IMR-90 (cell line): ENCODE results near the gene LMNTD2. TPM values are rescaled to one million over a fixed set of nuclear protein-coding genes. Genes with fewer than 3 reads are reported as not detected.

Experiments
- ATAC-seq: fragments of 200-7000 bp; cut with Tn5 transposase; 2 replicates; pipeline ENCODE4 v1.9.1; 2020; ENCODE audit warnings: low read depth, mild to moderate bottlenecking, moderate library complexity
- BruUV-seq: library from RNA; stranded (reverse); fragments of 400-500 nt; replicated peaks from 2 replicates; lab custom pipeline; 2021; lab: Mats Ljungman, UMichigan
- CTCF ChIA-PET: fragments of 300-600 bp; formaldehyde crosslinking; extraction: SDS; loops from one replicate; lab custom pipeline; 2021; ENCODE audit warnings: antibody characterized with exemption; lab: Yijun Ruan, JAX
- POLR2A ChIA-PET: fragments of 300-600 bp; sonication (Branson Sonifier 250); formaldehyde crosslinking; loops from one replicate; lab custom pipeline; 2022; ENCODE audit warnings: antibody characterized with exemption; ENCODE audit not compliant: unreplicated experiment; lab: Charles Lee
- DNase-seq: peaks from one replicate; pipeline ENCODE4 v3.0.0; 2013
- H2AFZ ChIP-seq: replicated peaks from 2 replicates; pipeline ENCODE3; 2013; ENCODE audit warnings: low read length, mild to moderate bottlenecking; ENCODE audit not compliant: poor library complexity
- H2AK5ac ChIP-seq: 2 replicates; pipeline ENCODE4 v1.6.1; 2013; ENCODE audit warnings: low read depth, low read length, inconsistent platforms
- H2AK9ac ChIP-seq: replicated peaks from 2 replicates; pipeline ENCODE3; 2013; ENCODE audit warnings: mild to moderate bottlenecking, low read depth, low read length, moderate library complexity; ENCODE audit not compliant: poor library complexity
- H2BK120ac ChIP-seq: 2 replicates; pipeline ENCODE4 v1.6.1; 2013; ENCODE audit warnings: low read depth, low read length, inconsistent platforms
- H2BK15ac ChIP-seq: 3 replicates; pipeline ENCODE4 v1.6.1; 2013; ENCODE audit warnings: low read depth, low read length, inconsistent platforms
- H2BK20ac ChIP-seq: 2 replicates; pipeline ENCODE4 v1.6.1; 2013; ENCODE audit warnings: low read depth, mild to moderate bottlenecking, inconsistent platforms, low read length, moderate library complexity
- H2BK5ac ChIP-seq: 2 replicates; pipeline ENCODE4 v1.6.1; 2013; ENCODE audit warnings: mild to moderate bottlenecking, low read depth, low read length, inconsistent platforms; ENCODE audit not compliant: poor library complexity, severe bottlenecking
- H3K14ac ChIP-seq: replicated peaks from 2 replicates; pipeline ENCODE4 v1.6.1; 2013; ENCODE audit warnings: low read depth, low read length, inconsistent platforms
- H3K18ac ChIP-seq: 2 replicates; pipeline ENCODE4 v1.6.1; 2013; ENCODE audit warnings: low read depth, low read length, control low read depth
- H3K23ac ChIP-seq: 2 replicates; pipeline ENCODE4 v1.6.1; 2013; ENCODE audit warnings: low read depth, low read length, inconsistent platforms
- H3K27ac ChIP-seq: 2 replicates; pipeline ENCODE4 v1.5.1; 2013; ENCODE audit warnings: mild to moderate bottlenecking, control low read depth, low read length; ENCODE audit not compliant: insufficient read depth
- H3K27me3 ChIP-seq: 2 replicates; pipeline ENCODE4 v1.6.1; 2013; ENCODE audit warnings: low read length; ENCODE audit not compliant: control insufficient read depth, insufficient read depth
- H3K36me3 ChIP-seq: 2 replicates; pipeline ENCODE4 v1.6.1; 2013; ENCODE audit warnings: low read length, mixed read lengths; ENCODE audit not compliant: control insufficient read depth, insufficient read depth
- H3K4ac ChIP-seq: 2 replicates; pipeline ENCODE4 v1.6.1; 2013; ENCODE audit warnings: low read depth, low read length, inconsistent platforms
- H3K4me1 ChIP-seq: 2 replicates; pipeline ENCODE4 v1.6.1; 2013; ENCODE audit warnings: low read length, mixed read lengths; ENCODE audit not compliant: control insufficient read depth, insufficient read depth
- H3K4me2 ChIP-seq: 2 replicates; pipeline ENCODE4 v1.6.1; 2013; ENCODE audit warnings: low read depth, mild to moderate bottlenecking, control low read depth, low read length, moderate library complexity
- H3K4me3 ChIP-seq: 2 replicates; pipeline ENCODE4 v1.5.1; 2013; ENCODE audit warnings: low read depth, mild to moderate bottlenecking, control low read depth, low read length, moderate library complexity; ENCODE audit not compliant: insufficient read depth
- H3K56ac ChIP-seq: 2 replicates; pipeline ENCODE4 v1.6.1; 2013; ENCODE audit warnings: low read length, inconsistent platforms; ENCODE audit not compliant: insufficient read depth; ENCODE audit errors: extremely low read depth
- H3K79me1 ChIP-seq, 2 experiments: 2 replicates each; pipeline ENCODE4 v1.6.1; 2013; ENCODE audit warnings: low read length in 2 of 2, inconsistent platforms in 1 of 2, low read depth in 1 of 2
- H3K9ac ChIP-seq: 2 replicates; pipeline ENCODE4 v1.6.1; 2013; ENCODE audit warnings: low read depth, low read length, control low read depth
- H3K9me1 ChIP-seq: 2 replicates; pipeline ENCODE4 v1.6.1; 2013; ENCODE audit warnings: low read length, inconsistent platforms; ENCODE audit not compliant: insufficient read depth
- H3K9me3 ChIP-seq: 2 replicates; pipeline ENCODE4 v1.6.1; 2013; ENCODE audit warnings: low read length; ENCODE audit not compliant: control insufficient read depth, insufficient read depth
- H4K20me1 ChIP-seq: 2 replicates; pipeline ENCODE4 v1.6.1; 2013; ENCODE audit warnings: low read length, inconsistent platforms; ENCODE audit not compliant: insufficient read depth
- H4K5ac ChIP-seq: 2 replicates; pipeline ENCODE4 v1.6.1; 2013; ENCODE audit warnings: mild to moderate bottlenecking, low read depth, low read length, control low read depth
- H4K8ac ChIP-seq, 2 experiments: 2 replicates each; pipeline ENCODE4 v1.6.1; 2013; ENCODE audit warnings: low read depth in 2 of 2, low read length in 2 of 2, control low read depth in 1 of 2, inconsistent platforms in 1 of 2
- H4K91ac ChIP-seq: 2 replicates; pipeline ENCODE4 v1.6.1; 2013; ENCODE audit warnings: low read depth, low read length, inconsistent platforms; ENCODE audit not compliant: insufficient read depth
- BHLHE40 ChIP-seq: fragments of 150-350 bp; IDR thresholded peaks from 2 replicates; pipeline ENCODE4 v1.6.1; 2016; ENCODE audit warnings: mild to moderate bottlenecking, low read depth, low read length
- CHD1 ChIP-seq: IDR thresholded peaks from 2 replicates; pipeline ENCODE4 v1.6.1; 2012; ENCODE audit warnings: low read depth, low read length, improper control_type of control experiment
- CTCF ChIP-seq: conservative IDR thresholded peaks from 2 replicates; pipeline ENCODE4 v1.5.1; 2012; ENCODE audit warnings: mild to moderate bottlenecking, low read depth, low read length, improper control_type of control experiment
- ELK1 ChIP-seq: fragments of 150-350 bp; IDR thresholded peaks from 2 replicates; pipeline ENCODE4 v1.6.1; 2016; ENCODE audit warnings: low read depth, mild to moderate bottlenecking, low read length, moderate library complexity, borderline replicate concordance
- FOS ChIP-seq: fragments of 150-350 bp; IDR thresholded peaks from 2 replicates; pipeline ENCODE4 v1.6.1; 2016; ENCODE audit warnings: low read depth, low read length
- MAFK ChIP-seq: IDR thresholded peaks from 2 replicates; pipeline ENCODE4 v1.6.1; 2012; ENCODE audit warnings: low read depth, low read length, improper control_type of control experiment
- MAZ ChIP-seq: IDR thresholded peaks from 2 replicates; pipeline ENCODE4 v1.6.1; 2012; ENCODE audit warnings: low read depth, mild to moderate bottlenecking, low read length, improper control_type of control experiment, moderate library complexity, borderline replicate concordance
- MXI1 ChIP-seq: IDR thresholded peaks from 2 replicates; pipeline ENCODE4 v1.6.1; 2012; ENCODE audit warnings: low read depth, mild to moderate bottlenecking, low read length, moderate library complexity, borderline replicate concordance
- NFE2L2 ChIP-seq: fragments of 150-350 bp; IDR thresholded peaks from 2 replicates; pipeline ENCODE4 v1.6.1; 2016; ENCODE audit warnings: low read depth, mild to moderate bottlenecking, low read length
- RAD21 ChIP-seq: IDR thresholded peaks from 2 replicates; pipeline ENCODE4 v1.6.1; 2012; ENCODE audit warnings: low read length, improper control_type of control experiment
- RCOR1 ChIP-seq: IDR thresholded peaks from 2 replicates; pipeline ENCODE4 v1.6.1; 2012; ENCODE audit warnings: mild to moderate bottlenecking, low read length, improper control_type of control experiment; ENCODE audit not compliant: insufficient replicate concordance
- RFX5 ChIP-seq: IDR thresholded peaks from 2 replicates; pipeline ENCODE4 v1.8.0; 2012; ENCODE audit warnings: low read depth, mild to moderate bottlenecking, low read length, moderate library complexity
- SMC3 ChIP-seq: fragments of 150-350 bp; IDR thresholded peaks from 2 replicates; pipeline ENCODE4 v1.6.1; 2016; ENCODE audit warnings: low read depth, mild to moderate bottlenecking, antibody characterized with exemption, low read length, moderate library complexity
- WGBS, 2 experiments: methylation state at CpG; one replicate each; pipeline versions ENCODE4 v1.1.5 to v1.1.7; 2013; ENCODE audit warnings: missing lambda C conversion rate in 2 of 2; ENCODE audit not compliant: insufficient read length in 1 of 2; ENCODE audit errors: extremely low coverage in 2 of 2; 5-methylcytosine and 5-hydroxymethylcytosine counted together
- dilution Hi-C: fragments of 300-500 bp; cut with HindIII; formaldehyde crosslinking; loops from one replicate; pipeline ENCODE4 v1.14.3; 2018; ENCODE audit warnings: low sequenced_read_pairs; ENCODE audit not compliant: unreplicated experiment
- in situ Hi-C: fragments of 300-500 bp; cut with MboI; formaldehyde crosslinking; loops from 3 replicates; pipeline ENCODE4 v1.14.3; 2019; ENCODE audit warnings: low sequenced_read_pairs, inconsistent platforms, mixed read lengths
- intact Hi-C: fragments of 100-400 bp; cut with micrococcal nuclease; formaldehyde crosslinking; loops from 2 replicates; pipeline ENCODE4 v1.10.0; 2022
- polyA plus RNA-seq, 3 experiments: library from polyadenylated mRNA; depleted of rRNA; stranded (reverse); fragments of >200 nt; gene quantifications; 2 replicates each; pipeline ENCODE4 v1.2.3, GENCODE V29; 2012; ENCODE audit warnings: low replicate concordance in 1 of 3
- total RNA-seq: library from RNA; depleted of rRNA; stranded (reverse); fragments of >200 nt; gene quantifications from 2 replicates; pipeline ENCODE4 v1.2.3, GENCODE V29; 2012
- TF ChIP-seq, protein P1 (sequence below): fragments of 150-350 bp; IDR thresholded peaks from 2 replicates; pipeline ENCODE4 v1.6.1; 2017; ENCODE audit warnings: mild to moderate bottlenecking, antibody characterized with exemption, low read length, low read depth

The LMNTD2 gene
- total and polyA plus RNA-seq, 2 of the 4 experiments (the other 2 are of a cell fraction): 0.18 to 1.3 TPM

- no peak overlapping the region for H3K4me3 ChIP-seq
- H4K8ac ChIP-seq: no peak overlapping the region
- H4K20me1 ChIP-seq: no peaks in the 10 kb centered on the region; the same call in 1 of the 2 replicates
- H4K91ac ChIP-seq: no peak overlapping the region
- peaks cover 0 to 3% of the 10 kb centered on the region in 2 experiments; a peak in 1 of 4 replicates for H3K79me1 ChIP-seq
- no peaks in the 10 kb centered on the region for H3K9me3 ChIP-seq
- ChIA-PET POLR2A (no interaction called here), CTCF (no interaction called here)
- DNase-seq: no peak
- no peak overlapping the region for H2AK5ac ChIP-seq
- no peak overlapping the region for H3K4ac ChIP-seq
- no peak overlapping the region for H2BK120ac ChIP-seq
- peaks cover 1% of the 10 kb centered on the region; the same call in 1 of the 2 replicates for H3K36me3 ChIP-seq
- no peak overlapping the region for H3K9ac ChIP-seq
- no peak overlapping the region for H3K14ac ChIP-seq
- H2BK20ac ChIP-seq: no peak overlapping the region
- H2AFZ ChIP-seq: no peak overlapping the region
- no peak overlapping the region for H3K56ac ChIP-seq
- ATAC-seq: no peak
- dilution Hi-C loops (no loop called here), intact Hi-C loops (no loop called here), in situ Hi-C loops (no loop called here)
- H3K9me1 ChIP-seq: peaks cover 3% of the 10 kb centered on the region; the same call in 1 of the 2 replicates
- no peak overlapping the region for H3K23ac ChIP-seq
- 75% methylated on average over 6 of the region's 23 CpGs; no CpG with 5 or more reads in 1 of the 2 experiments for WGBS, 2 experiments
- no TSS peak for BruUV-seq
- H3K4me1 ChIP-seq: peaks cover 10% of the 10 kb centered on the region
- no peak overlapping the region for H2AK9ac ChIP-seq
- H3K27me3 ChIP-seq: no peaks in the 10 kb centered on the region
- no peak overlapping the region for H4K5ac ChIP-seq
- H3K27ac ChIP-seq: no peak overlapping the region
- no peak overlapping the region for H3K18ac ChIP-seq
- H2BK15ac ChIP-seq: no peak overlapping the region
- no peak overlapping the region for H2BK5ac ChIP-seq
- H3K4me2 ChIP-seq: no peak overlapping the region
- TF ChIP-seq MAFK: no peak
- no peak for TF ChIP-seq CHD1
- no peak for TF ChIP-seq RCOR1
- TF ChIP-seq, protein P1, sequence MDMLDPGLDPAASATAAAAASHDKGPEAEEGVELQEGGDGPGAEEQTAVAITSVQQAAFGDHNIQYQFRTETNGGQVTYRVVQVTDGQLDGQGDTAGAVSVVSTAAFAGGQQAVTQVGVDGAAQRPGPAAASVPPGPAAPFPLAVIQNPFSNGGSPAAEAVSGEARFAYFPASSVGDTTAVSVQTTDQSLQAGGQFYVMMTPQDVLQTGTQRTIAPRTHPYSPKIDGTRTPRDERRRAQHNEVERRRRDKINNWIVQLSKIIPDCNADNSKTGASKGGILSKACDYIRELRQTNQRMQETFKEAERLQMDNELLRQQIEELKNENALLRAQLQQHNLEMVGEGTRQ: no peak
- TF ChIP-seq SMC3: no peak
- TF ChIP-seq FOS: no peak
- TF ChIP-seq ELK1: no peak
- no peak for TF ChIP-seq BHLHE40
- no peak for TF ChIP-seq RAD21
- no peak for TF ChIP-seq NFE2L2
- no peak for TF ChIP-seq RFX5
- TF ChIP-seq CTCF: no peak
- no peak for TF ChIP-seq MAZ
- TF ChIP-seq MXI1: no peak
These were observed 19.7 kb downstream of the LMNTD2 start for GRCh38 chr11:540583-541432.
